Panc1 (cell line): Measurements from ENCODE around the gene SMIM38.

Source experiments
- CTCF ChIP-seq: fragments of 450-650 bp; IDR thresholded peaks from 2 replicates; pipeline ENCODE4 v1.5.1; 2017; ENCODE audit warnings: mild to moderate bottlenecking
- POLR2AphosphoS5 ChIP-seq: IDR thresholded peaks from 2 replicates; pipeline ENCODE4 v1.6.1; 2012; ENCODE audit warnings: mild to moderate bottlenecking, low read depth, low read length, moderate library complexity
- REST ChIP-seq, 2 experiments: IDR thresholded peaks; 2 replicates each; pipeline ENCODE4 v1.6.1; 2011 to 2012; ENCODE audit warnings: low read depth in 2 of 2, control low read depth in 1 of 2, low read length in 1 of 2, mild to moderate bottlenecking in 1 of 2, moderate library complexity in 1 of 2; ENCODE audit not compliant: insufficient read depth in 1 of 2
- SIN3A ChIP-seq: IDR thresholded peaks from 2 replicates; pipeline ENCODE4 v1.6.1; 2012; ENCODE audit warnings: low read depth, mild to moderate bottlenecking, low read length, moderate library complexity, borderline replicate concordance; ENCODE audit not compliant: insufficient read depth
- TCF7L2 ChIP-seq: IDR thresholded peaks from 2 replicates; pipeline ENCODE4 v1.6.1; 2011; ENCODE audit warnings: mild to moderate bottlenecking, low read depth, low read length, inconsistent platforms

GRCh38 chr11:69134957-69135356 is 20.8 kb upstream of the SMIM38 start:
- no peak for TF ChIP-seq REST (IDR thresholded peaks at IDR 0.05; ENCODE audit: insufficient read depth in 1 of 2, low read depth in 2 of 2, low read length in 1 of 2)
- TF ChIP-seq CTCF: no peak
- no peak for TF ChIP-seq SIN3A
- no peak for TF ChIP-seq POLR2AphosphoS5
- no peak for TF ChIP-seq TCF7L2
